ENCODE data around the gene EXT2. TPM values are rescaled to one million over a fixed set of nuclear protein-coding genes. Genes with fewer than 3 reads are reported as not detected.

The EXT2 gene
- total RNA-seq, 1 donor from 2014 or later: 140 TPM

- H3K4me3 ChIP-seq (ENCODE audit: low read depth, low read length): no peak overlapping the region
- no peak for TF ChIP-seq CTCF (conservative IDR thresholded peaks at IDR 0.05; ENCODE audit: low read depth, low read length)
- DNase-seq (ENCODE audit: low read depth): no peak
These were observed 179.8 kb downstream of the EXT2 start for GRCh38 chr11:44275241-44275640.

GRCh38 chr11:44275961-44276550 lies 180.6 kb downstream of the EXT2 start:
- no peak for DNase-seq (ENCODE audit: low read depth)
- no peak for TF ChIP-seq CTCF (conservative IDR thresholded peaks at IDR 0.05; ENCODE audit: low read depth, low read length)
- H3K4me3 ChIP-seq (ENCODE audit: low read depth, low read length): no peak overlapping the region

- no peak for TF ChIP-seq CTCF (conservative IDR thresholded peaks at IDR 0.05; ENCODE audit: low read depth, low read length)
- DNase-seq (ENCODE audit: low read depth): no peak
These were observed 182.0 kb downstream of the EXT2 start for GRCh38 chr11:44277196-44278090.

GRCh38 chr11:44279483-44279882 lies 184.0 kb downstream of the EXT2 start:
- no peak for TF ChIP-seq CTCF (conservative IDR thresholded peaks at IDR 0.05; ENCODE audit: low read depth, low read length)
- H3K4me3 ChIP-seq (ENCODE audit: low read depth, low read length): no peak overlapping the region
- DNase-seq (ENCODE audit: low read depth): no peak

More at GRCh38 chr11:44277196-44278090, 182.0 kb downstream of the EXT2 start:
- no peak overlapping the region for H3K4me3 ChIP-seq (ENCODE audit: low read depth, low read length)

- TF ChIP-seq CTCF (conservative IDR thresholded peaks at IDR 0.05; ENCODE audit: low read depth, low read length): no peak
- no peak overlapping the region for H3K4me3 ChIP-seq (ENCODE audit: low read depth, low read length)
- DNase-seq (ENCODE audit: low read depth): no peak
These were observed 184.8 kb downstream of the EXT2 start for GRCh38 chr11:44280257-44280656.

GRCh38 chr11:44281151-44281550 lies 185.7 kb downstream of the EXT2 start:
- no peak overlapping the region for H3K4me3 ChIP-seq (ENCODE audit: low read depth, low read length)
- DNase-seq (ENCODE audit: low read depth): no peak
- TF ChIP-seq CTCF (conservative IDR thresholded peaks at IDR 0.05; ENCODE audit: low read depth, low read length): no peak
